HG03460 (cell line): ENCODE data around the gene HLX.

Experiments
- ATAC-seq: cut with Tn5 transposase; IDR thresholded peaks from one replicate; pipeline ENCODE4 v1.9.1; 2021; ENCODE audit not compliant: unreplicated experiment

The HLX gene

GRCh38 chr1:220924331-220924970 is 45.2 kb downstream of the HLX start:
- no peak for ATAC-seq

GRCh38 chr1:220925707-220926106 is 46.5 kb downstream of the HLX start:
- no peak for ATAC-seq

- no peak for ATAC-seq
Observed at GRCh38 chr1:220926146-220926545, 46.9 kb downstream of the HLX start.

- ATAC-seq: no peak
Observed at GRCh38 chr1:220927442-220927841, 48.2 kb downstream of the HLX start.

GRCh38 chr1:220928320-220928719 is 49.1 kb downstream of the HLX start:
- ATAC-seq: no peak

- ATAC-seq: no peak
Observed at GRCh38 chr1:220928725-220929300, 49.6 kb downstream of the HLX start.

- ATAC-seq: no peak
Observed at GRCh38 chr1:220929304-220929703, 50.1 kb downstream of the HLX start.
